ENCODE data around the gene RGS12. TPM values are rescaled to one million over a fixed set of nuclear protein-coding genes. Genes with fewer than 3 reads are reported as not detected.

Gene RGS12
- total RNA-seq, 1 experiment from 2014 or later: 13.6 TPM

DNA sequence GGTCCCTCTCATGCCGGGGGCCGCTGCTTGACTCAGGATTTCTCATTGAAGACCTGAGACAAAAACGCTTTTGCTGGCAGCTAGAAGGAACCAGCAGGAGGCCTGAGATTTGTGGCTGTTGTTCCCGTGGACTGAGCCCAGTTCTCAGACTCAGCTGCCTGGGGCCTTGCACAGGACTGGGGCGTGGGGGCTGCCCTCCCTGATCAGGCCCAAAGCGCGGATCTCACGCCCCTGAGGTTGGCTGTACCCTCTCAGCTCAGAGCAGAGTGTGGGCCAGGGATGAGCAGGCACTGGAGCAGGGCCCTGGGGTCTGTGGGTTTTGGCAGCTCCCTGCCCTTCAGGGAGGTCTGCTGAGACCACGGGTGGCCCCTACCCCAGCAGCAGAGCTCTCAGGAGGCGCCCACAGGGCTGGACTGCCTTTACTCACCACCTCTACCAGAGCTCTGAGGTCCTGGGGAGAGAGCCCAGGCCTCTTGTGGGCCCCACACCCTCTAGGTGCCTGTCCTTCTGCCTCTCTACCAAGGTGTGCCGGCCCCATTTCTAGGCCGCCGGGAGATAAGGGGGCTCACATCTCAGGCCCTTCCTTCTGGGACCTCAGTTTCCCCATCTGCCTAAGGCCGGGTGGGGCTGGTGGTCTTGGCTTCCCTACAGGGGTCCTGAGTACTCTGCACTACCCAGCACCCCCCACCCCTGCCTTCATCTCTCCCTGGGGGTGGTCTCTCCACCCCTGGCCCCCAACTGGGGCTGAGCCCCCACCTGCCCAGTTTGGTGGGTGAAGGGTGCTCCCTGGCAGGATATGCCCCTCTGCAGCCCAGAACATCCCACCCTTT, 38.3 kb upstream of the RGS12 start:
- no peak for DNase-seq (ENCODE audit: low spot score)

DNA sequence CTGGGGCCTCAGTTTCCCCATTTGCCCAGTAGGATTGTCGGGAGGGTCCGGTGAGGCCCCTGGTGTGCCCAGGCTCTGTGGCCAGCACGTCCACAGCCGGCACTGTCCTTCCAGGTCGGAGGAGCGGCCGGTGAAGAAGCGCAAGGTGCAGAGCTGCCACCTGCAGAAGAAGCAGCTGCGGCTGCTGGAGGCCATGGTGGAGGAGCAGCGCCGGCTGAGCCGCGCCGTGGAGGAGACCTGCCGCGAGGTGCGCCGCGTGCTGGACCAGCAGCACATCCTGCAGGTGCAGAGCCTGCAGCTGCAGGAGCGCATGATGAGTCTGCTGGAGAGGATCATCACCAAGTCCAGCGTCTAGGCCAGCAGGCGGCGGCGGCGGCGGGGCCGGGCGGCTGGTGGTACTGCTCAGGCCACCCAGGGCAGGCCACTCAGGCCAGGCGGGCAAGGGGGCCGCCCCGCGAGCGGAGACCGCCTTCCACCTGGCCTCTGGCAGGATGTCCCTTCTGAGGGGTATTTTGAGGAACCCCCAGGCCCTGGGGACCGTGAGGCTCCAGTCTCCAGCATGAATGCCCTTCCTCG, 37.1 kb upstream of the RGS12 start:
- DNase-seq (ENCODE audit: low spot score): no peak

DNA sequence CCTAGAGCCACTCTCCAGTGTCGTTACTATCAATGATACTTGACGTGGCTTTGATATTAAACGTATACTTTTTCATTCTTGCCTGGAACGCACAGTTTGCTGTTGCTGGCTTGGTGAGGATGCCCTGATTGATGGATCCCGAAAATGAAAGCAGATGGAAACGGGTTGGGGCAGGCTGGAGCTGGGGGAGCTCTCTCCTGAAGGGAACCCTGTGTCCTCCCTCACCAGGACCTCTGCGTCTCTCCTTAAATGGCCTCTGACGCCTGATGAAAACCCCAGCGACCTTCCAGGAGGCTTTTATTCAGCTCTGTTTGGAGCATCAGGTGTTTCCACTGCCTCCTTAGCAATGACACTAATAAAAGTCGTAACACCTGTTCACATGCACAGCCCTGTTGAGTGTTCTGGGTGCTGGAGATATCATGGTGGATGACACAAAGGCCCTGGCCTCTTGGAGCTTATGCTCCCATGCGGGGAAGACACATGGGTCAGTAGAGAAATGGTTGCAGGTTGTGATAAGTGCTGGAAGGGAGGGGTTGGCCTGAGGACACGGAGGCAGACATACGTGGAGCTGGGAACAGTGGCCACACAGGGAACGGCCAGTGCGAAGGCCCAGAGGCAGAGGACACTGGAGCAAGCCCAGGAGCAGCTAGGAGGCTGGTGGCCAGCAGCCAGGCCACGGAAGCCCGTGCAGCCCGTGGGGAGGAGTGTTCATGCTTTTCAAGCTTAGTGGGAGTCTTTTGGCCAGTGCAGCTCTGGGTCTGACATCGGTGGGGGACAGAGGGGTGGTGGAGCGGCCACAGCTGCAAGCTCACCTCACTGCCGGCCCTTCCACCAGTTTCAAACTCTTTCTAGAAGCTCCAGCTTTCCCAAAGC, 36.4 kb upstream of the RGS12 start:
- DNase-seq (ENCODE audit: low spot score): no peak

DNA sequence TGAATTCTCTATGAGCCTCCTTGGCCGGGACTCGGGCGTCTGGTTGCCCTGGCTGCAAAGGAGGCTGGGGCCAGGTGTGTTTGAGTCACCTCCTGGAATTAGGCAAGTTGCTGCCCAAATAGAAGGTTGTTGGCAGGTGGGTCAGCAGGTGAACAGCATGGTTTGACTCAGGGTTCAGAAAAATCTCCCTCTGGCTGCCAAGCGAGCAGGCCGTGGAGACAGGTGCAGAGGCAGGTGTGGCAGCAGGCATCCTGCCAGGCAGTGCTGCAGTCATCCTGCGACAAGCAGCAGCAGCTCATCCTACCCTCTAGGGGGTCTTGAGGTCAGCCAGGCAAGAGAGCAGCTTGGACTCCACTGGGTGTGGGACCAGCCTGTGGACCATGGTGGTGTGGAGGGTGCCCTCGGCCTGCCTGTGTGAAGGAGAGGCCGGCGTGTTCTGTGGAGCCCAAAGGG, 35.7 kb upstream of the RGS12 start:
- DNase-seq (ENCODE audit: low spot score): no peak

DNA sequence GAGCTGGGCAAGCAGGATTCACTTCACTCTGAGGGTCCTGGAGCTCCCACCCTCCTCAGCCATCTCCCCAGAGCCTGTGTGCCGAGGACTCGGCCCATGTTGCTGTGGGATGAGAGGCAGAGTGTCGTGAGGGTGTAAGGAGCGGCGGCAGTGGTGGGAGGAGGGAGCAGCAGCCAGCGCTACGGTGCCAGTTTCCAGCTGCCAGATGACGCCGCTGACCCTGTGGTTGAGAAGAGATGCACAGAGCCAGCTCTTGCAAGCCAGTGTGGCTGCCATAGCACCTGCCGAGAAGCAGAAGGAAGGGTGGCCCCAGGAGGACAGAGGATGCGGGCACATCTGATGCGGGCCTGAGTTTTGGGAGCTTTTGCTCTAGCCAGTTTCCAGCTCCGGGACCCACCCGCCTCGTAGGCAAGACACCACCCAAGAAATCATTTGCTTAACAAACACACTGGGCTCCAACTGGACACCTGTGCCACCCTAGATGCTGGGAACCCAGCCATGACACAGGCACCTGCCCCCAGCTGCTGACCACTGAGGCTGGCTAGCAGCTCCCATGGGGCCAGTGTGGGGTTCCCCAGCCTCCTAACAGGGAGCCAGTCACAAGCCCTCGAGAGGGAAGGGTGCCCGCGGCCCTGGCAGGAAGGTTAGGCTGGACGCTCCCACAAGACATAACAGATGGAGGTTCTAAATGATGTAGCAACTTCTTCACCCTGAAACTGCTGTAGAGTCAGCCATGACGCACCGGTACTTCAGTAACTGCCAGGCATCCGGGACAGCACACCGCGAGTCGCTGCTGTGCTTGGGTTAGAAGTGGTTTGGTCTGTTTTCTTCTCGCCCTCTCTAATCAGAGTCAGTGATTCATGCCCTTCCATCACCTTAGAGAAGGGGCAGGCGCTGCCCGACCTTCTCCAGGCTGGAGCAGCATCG, 35.0 kb upstream of the RGS12 start:
- DNase-seq (ENCODE audit: low spot score): no peak

DNA sequence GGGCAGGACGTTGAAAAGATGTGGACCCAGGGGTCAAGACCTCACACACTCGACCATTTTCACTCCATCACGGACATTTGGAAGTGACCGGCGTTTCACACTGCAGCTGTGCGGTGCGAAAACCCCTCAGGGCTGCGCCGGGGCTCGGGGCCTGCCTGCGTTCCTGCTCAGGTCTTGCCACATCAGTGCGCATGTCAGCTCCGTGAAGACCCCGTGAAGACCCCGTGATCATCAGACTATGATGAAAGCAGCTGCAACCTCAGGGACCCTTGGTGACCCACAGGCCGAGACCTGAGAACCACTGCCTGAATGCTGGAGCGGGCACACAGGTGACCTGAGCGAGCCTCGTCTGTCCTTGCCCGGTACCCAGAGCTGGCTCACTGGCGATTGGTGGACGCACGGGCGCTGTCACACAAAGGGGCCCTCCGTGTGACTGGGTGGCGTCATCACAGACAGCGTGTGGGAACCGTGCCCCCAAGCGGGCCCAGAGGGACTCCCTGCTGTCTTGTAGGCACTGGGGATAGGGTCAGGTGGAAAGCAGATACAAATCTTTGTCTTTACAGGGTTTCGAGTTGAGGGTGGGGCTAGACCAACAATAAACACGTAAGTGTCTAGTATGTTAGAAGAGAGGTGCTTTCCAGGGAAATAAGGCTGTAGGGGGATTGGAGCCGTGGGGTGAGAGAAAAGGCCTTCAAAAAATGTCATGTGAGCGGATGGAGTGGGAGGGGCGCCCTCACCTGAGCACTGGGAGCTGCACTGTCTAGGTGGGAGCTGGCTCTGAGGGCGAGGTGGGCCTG, 31.2 kb upstream of the RGS12 start:
- DNase-seq (ENCODE audit: low spot score): no peak

DNA sequence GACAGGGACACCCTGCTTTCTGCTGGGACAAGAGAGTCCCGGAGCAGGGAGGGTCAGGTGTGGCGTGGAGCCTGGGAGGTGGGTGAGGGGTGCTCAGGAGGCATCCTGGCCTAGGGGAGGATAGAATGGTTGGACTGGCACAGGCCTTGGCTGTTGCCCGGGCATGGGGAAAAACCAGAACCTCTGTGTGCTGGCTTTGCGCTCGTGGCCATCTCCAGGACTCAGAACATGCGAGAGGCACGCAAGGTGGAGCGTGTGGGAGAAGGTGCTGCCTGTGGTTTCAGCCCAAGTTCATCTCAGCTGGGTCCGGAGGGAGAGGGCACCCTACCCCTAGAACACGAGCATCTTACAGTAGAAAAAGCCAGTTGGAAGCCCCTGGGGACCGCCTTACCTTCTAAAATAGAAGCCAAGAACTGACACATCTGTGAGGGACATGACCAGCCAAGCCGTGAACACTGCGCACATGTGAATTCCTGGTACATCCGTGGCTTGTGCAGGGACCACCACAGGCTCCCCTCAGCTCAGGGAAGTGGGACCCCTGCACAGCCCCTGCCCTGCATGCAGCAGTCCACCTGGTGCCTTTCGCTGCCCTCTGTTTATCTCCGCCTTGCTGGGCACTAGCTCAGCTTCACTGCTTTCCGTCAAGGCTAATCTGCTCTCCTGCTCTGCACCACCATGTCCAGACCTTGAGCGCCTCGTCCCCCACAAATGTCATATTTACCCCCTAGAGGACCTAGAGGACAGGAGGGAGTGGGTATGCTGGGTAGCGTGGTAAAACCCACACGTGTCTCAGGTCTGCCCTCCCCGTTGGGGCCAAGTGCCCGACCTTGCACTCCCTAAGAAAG, 30.4 kb upstream of the RGS12 start:
- DNase-seq (ENCODE audit: low spot score): no peak

DNA sequence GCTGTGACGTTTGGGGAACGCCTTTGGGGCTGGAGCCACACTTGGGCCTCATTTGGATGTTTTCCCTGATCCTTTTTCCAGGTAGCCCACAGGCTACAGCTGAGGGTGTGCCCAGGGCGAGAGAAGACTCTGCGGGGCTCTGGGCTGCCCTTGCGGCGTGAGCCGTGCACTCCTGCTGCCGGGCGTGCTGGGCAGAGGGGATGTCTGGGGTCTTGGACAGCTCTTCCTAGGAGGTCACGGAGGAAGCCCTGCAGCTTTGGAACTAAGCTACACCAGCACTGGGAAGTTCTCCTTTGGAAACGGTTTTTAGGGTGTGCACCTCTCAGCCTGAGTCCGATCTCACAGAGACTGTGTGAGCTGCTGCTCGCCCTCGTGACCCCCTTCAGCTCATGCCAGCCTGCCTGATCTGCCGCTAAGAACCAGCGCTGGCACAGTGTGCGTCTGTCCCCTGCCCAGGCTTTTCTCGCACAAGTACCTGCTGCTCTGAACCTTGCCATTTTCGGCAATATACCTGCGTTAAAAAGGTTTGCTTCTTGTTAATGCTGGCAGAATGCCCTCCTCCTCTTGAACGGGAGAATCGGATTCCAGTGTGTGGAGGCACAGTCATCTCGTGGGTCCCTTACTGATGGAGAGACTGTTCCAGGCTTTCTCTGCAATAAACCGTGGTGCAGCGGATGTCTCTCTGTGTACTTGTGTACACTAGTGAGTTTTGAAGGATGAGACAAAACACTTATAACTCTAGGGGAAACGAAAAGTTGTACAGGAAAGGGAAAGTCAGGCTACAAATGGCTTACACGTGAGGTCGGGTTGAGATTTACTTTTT, 29.6 kb upstream of the RGS12 start:
- no peak for DNase-seq (ENCODE audit: low spot score)

DNA sequence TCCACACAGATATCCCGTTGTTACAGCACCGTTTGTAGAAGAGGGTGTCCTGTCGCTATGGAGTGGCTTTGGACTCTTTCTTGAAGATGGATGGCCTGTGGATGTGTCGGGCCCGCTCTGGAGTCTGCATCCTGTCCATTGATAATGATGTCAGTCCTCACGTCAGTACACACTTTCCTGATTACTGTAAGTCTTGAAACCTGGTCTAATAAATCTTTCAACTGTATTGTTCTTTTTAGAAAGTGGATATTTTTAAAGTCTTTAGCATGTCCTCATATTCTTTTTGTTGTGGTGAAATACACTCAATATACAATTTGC, 29.0 kb upstream of the RGS12 start:
- no peak for DNase-seq (ENCODE audit: low spot score)

DNA sequence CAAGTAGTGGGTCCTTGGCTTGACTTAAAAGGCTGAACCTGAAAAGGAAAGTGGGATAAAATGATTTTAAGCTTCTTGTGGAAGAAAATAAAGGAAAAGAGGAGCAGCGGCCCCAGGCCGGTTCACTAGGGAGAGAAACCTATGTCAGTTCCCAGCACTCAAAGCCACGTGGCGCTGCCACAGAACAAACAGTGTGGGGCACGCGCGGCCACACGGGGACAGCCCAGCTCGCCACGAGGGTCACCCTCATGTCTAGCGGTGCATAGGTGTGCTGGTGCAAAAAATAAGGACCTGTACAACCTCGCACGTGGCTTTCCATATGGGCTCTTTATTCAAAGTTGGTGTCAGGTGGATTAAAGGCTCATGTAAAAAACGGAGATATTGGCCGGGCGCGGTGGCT, 26.7 kb upstream of the RGS12 start:
- no peak for DNase-seq (ENCODE audit: low spot score)

DNA sequence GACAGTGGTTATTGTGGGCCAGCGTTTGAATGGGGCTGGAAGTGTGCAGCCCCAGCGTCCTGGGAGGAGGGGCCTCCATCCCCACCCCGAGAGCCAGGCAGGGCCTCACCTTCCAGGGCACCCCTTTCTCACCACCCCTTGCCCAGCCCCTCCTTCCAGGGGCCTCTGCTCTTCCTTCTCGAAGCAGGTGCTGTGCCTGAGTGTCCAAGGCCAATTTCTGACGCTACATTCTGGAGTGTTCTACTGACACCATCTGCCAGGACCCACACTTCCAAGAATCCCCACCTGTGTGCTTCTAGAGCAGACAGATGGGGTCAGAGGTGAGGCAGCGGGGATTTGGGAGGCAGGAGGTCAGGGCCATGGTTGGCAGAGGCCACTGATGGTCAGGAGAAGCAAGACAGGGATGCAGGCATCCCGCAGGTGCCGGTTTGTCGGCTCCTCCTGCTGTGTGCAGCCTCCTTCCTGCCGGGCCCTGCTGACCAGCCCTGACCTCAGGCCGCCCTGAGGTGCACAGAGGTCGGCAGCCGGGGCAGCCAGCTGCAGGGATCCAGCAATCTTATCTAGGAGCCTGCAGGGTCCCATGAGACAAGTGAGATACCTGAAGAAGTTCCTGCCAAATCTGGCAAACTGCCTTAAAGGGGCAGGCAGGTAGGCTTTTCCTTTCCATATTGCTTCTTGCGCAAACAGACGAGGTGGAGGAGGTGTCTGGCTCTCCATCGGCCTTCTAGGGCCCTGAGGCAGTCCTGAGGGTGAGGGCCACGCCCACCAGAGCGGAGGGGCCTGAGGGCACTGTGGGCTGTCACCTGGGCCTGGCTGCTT, 25.0 kb upstream of the RGS12 start:
- no peak for DNase-seq (ENCODE audit: low spot score)

DNA sequence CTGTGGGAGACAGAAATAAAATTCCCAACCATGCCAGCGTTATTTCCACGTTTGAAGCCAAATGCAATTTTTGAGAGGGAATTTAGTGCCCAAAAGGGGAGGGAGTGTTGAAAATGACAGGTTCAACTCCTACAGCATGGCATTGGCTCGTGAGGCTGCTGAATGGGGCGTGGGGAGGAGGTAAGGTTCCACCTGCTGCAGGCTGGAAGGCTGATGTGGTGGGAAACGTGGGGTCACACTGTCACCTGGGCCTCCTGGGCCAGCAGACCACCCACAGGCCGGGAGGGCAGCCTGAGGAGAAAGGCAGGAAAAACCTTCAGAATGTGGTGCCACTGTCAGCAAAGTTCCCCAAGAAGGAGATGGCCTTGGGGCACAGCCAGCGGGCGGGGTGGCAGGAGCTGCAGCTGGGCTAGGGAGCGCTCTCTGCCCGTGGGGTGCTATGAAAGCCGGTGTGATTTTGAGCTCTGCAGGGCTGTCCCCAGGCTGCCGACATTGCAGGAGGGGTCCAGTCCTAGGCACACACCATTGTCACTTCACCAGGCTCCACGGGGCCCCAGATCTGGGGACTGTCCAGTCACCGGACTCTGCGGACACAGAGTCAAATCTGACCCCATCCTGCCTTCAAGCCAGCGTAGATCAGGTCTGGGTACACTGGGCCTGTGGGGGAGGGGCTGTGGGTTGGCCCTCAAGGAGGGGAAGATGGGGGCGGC, 24.3 kb upstream of the RGS12 start:
- DNase-seq (ENCODE audit: low spot score): no peak

DNA sequence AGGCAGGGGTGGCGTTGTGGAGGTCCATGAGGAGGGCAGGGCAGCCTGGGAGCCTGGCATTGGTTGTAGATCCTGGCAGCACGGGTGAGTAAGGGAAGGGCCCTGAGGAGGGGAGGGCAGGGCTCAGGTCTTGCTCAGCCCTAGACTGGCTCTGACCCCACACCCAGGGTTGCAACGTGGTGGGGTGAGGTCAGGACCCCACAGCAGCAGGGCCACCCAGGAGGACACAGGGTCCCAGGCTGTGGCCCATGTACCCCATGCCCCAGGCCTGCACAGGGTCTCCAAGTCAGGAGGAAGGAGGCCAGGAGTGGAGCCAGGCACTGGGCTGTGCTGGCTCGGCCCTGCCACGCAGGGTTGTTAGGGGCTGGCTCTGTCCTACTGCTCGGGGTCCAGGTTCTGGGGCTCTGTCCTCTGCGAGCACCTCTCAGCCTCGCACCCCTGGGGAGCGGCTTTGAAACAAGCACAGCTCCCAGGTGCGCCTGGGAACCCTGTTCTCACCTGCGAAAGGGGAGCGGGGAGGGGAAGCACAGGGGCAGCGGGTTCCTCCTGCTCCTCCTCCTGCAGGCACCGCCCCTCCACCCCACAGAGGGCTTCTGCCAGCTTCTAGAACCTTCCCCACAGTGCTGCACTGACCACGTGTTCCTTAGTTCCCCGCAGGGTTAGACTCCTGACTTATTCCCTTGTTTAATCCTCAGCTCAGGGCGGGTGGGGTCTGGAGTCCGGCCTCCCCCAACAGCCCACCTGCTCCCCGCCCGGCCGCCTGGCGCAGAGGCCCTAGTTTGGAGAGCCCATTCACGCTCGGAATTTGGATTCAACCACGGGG, 23.5 kb upstream of the RGS12 start:
- no peak for DNase-seq (ENCODE audit: low spot score)

DNA sequence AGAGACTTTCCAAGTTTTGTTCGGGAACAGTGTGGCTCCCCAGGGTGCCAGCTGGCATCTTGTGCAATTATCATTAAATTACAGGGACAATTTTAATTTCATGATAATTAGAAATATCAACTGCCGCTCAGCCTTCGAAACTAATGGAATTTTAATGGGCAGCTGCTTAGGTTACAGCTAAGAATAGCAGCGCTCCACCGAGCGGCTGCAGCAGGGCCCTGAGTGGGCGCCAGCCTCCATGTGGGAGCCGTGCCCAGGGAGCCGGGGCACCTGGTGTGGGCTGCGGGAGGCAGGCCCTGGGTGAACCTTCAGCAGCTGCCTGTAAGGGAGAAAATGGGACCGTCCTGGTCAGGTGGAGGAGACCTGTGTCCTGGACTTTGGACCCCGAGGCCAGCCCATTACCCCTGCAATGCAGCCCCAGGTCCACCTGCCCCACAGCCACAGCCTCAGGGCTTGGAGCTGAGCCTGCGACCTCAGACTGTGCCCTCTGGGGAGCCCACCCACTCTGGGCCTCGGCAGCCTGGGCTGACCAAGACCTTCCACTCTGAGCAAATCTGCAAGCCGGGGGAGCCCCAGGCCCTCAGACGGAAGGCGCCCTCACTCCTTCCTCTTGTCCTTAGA, 22.7 kb upstream of the RGS12 start:
- DNase-seq (ENCODE audit: low spot score): no peak

DNA sequence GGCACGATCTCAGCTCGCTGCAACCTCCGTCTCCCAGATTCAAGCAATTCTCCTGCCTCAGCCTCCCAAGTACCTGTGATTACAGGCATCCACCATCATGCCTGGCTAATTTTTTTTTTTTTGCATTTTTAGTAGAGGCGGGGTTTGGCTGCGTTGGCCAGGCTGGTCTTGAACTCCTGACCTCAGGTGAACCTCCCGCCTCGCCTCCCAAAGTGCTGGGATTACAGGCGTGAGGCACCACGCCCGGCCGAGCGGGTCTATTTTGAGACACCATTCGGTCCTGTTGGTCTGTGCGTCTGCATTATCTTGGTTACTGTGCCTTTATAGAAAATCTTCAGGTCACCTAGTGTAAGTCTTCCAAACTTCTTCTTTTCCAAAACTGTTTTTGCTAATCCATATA, 21.7 kb upstream of the RGS12 start:
- DNase-seq (ENCODE audit: low spot score): no peak

DNA sequence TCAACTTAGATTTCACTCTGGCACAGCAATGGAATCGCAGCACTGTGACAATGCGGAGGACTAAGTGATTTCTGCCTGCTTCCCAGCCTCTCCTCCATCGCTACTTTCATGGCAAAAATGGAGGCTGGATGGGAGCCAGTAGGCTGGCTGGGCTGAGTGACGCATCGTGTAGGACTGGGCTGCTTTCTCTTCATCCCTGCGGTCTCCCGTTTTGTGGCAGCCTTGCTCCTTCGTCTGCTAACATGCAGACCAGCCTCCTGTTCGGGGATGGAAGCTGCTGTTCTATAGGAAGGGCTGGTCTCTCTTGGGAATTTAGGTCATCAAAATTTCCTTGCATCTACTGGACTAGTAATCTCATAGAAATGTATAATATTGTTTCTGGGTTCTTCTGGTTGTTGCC, 15.8 kb upstream of the RGS12 start:
- DNase-seq (ENCODE audit: low spot score): peak; percentile 83
